Activated T-helper 1 cell treated with anti-CD3 and anti-CD28 coated beads, Interleukin-12 subunit alpha, Interleukin-12 subunit beta, Interleukin-2, Interleukin-4 antibody, amounts not matched to agents 30 ng/mL and 10 ng/mL and 1 ng/mL, durations not matched to agents 14 hours and 24 hours and 36 hours (primary cell): Measurements from ENCODE around the gene RYR2. TPM values are rescaled to one million over a fixed set of nuclear protein-coding genes. Genes with fewer than 3 reads are reported as not detected.

Source experiments
- DNase-seq: peaks from one replicate; pipeline ENCODE4 v3.0.0; 2021; ENCODE audit warnings: low spot score
- H3K27ac Mint-ChIP-seq: one replicate; pipeline ENCODE4 v1.8.0; 2021; ENCODE audit warnings: mild to moderate bottlenecking, mixed read lengths
- H3K27me3 Mint-ChIP-seq: one replicate; pipeline ENCODE4 v1.8.0; 2022; ENCODE audit warnings: mild to moderate bottlenecking, moderate library complexity, mixed read lengths; ENCODE audit not compliant: insufficient read depth
- H3K36me3 Mint-ChIP-seq: one replicate; pipeline ENCODE4 v1.8.0; 2021; ENCODE audit warnings: low read depth, mixed read lengths
- H3K4me1 Mint-ChIP-seq: one replicate; pipeline ENCODE4 v1.8.0; 2021; ENCODE audit warnings: low read depth, mixed read lengths
- H3K4me3 Mint-ChIP-seq: one replicate; pipeline ENCODE4 v1.8.0; 2021; ENCODE audit warnings: mild to moderate bottlenecking, moderate library complexity, mixed read lengths
- H3K9me3 Mint-ChIP-seq: one replicate; pipeline ENCODE4 v1.8.0; 2021; ENCODE audit warnings: mixed read lengths
- intact Hi-C: fragments of 100-400 bp; cut with micrococcal nuclease; formaldehyde crosslinking; loops from one replicate; pipeline ENCODE4 v1.15.1; 2024
- total RNA-seq: library from RNA; stranded (reverse); gene quantifications from 2 replicates; pipeline ENCODE4 v1.2.3, GENCODE V29; 2022

Gene RYR2
- total RNA-seq, 1 donor from 2014 or later: not detected

- Mint-ChIP-seq H3K9me3 (no peaks in the 10 kb centered on the region), H3K27ac (no peak overlapping the region), H3K4me1 (peaks cover 4% of the 10 kb centered on the region), H3K4me3 (no peak overlapping the region), H3K36me3 (no peaks in the 10 kb centered on the region), H3K27me3 (peaks cover 29% of the 10 kb centered on the region)
- intact Hi-C loops: no loop called here
- DNase-seq: no peak
Observed at GRCh38 chr1:237038211-237038610, 3.8 kb upstream of the RYR2 start.

GRCh38 chr1:237040823-237041222 lies 1.2 kb upstream of the RYR2 start:
- no peak for DNase-seq
- intact Hi-C loops: loop anchor here (10.0 kb wide), 1 partner anchor 286 kb away; no protein-coding TSS in a partner anchor
- Mint-ChIP-seq H3K9me3 (no peaks in the 10 kb centered on the region), H3K36me3 (no peaks in the 10 kb centered on the region), H3K4me3 (no peak overlapping the region), H3K27ac (no peak overlapping the region), H3K27me3 (peaks cover 50% of the 10 kb centered on the region), H3K4me1 (peaks cover 4% of the 10 kb centered on the region)

DNA sequence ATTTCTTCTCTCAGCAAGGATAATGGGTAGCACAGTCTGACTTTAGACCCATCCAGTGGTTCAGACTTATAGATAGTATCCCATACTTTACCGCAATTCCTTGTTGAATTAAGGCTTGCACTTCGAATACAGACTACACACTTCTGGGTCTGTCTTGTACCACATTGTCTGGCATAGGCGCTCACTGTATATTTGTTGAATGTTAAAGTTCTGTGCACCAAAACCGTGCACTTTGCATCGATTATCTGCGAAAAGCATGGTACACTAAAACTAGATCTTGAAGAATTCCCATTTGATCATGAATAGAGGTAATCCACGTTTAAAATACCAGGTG lies 556 bp upstream of the RYR2 start:
- intact Hi-C loops: loop anchor here (10.0 kb wide), 1 partner anchor 287 kb away; no protein-coding TSS in a partner anchor
- Mint-ChIP-seq H3K36me3 (no peaks in the 10 kb centered on the region), H3K4me3 (peak overlapping the region; percentile 32), H3K27ac (peak overlapping the region; percentile 31), H3K27me3 (peaks cover 52% of the 10 kb centered on the region), H3K4me1 (peaks cover 4% of the 10 kb centered on the region), H3K9me3 (no peaks in the 10 kb centered on the region)
- DNase-seq: no peak

- H3K27ac Mint-ChIP-seq: no peak overlapping the region
- intact Hi-C loops: loop anchor here (10.0 kb wide), 1 partner anchor 288 kb away; no protein-coding TSS in a partner anchor
- no peaks in the 10 kb centered on the region for H3K36me3 Mint-ChIP-seq
- H3K27me3 Mint-ChIP-seq: peaks cover 52% of the 10 kb centered on the region
- peaks cover 4% of the 10 kb centered on the region for H3K4me1 Mint-ChIP-seq
- DNase-seq: no peak
- H3K4me3 Mint-ChIP-seq: no peak overlapping the region
- H3K9me3 Mint-ChIP-seq: no peaks in the 10 kb centered on the region
Observed at GRCh38 chr1:237042526-237042891, 525 bp downstream of the RYR2 start.

DNA sequence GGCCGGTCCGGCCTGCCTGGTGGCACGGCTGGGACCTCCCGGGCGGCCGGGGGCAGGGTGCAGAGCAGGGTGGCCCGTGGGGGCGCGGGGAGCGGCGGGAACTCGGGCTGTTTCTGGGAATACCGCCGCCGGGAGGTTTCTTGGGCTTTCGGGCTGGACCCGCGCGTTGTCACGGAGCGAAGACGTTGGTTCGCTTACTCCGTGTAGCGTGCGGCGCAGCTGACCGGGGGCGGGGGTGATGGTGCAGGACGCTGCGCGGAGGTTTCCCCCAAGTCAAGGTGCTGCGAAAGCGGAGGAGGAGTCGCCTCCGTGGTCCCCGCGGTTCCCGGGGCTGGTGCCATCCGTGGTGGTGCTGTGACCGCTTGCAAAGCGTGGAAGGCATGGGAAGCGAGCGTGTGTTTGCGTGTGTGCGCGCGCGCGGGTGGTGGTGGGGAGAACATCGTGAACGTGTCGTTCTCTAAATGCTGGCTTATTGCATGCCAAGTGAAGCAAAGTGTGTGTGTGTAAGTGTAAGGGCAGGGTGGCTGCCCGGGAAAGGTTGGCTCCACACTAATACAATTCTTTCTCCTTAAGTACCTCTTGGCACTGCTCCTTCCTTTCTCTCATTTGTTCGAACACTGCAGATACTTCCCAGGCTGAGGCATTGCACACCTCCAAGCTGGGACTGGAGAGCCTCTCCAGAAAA lies 1.1 kb downstream of the RYR2 start:
- intact Hi-C loops: loop anchor here (10.0 kb wide), 1 partner anchor 288 kb away; no protein-coding TSS in a partner anchor
- no peak overlapping the region for H3K27ac Mint-ChIP-seq

GRCh38 chr1:237043846-237044636 lies 2.1 kb downstream of the RYR2 start:
- Mint-ChIP-seq H3K4me3 (no peak overlapping the region), H3K27ac (no peak overlapping the region), H3K9me3 (no peaks in the 10 kb centered on the region), H3K36me3 (no peaks in the 10 kb centered on the region), H3K27me3 (peaks cover 44% of the 10 kb centered on the region), H3K4me1 (peaks cover 4% of the 10 kb centered on the region)
- no peak for DNase-seq
- intact Hi-C loops: loop anchor here (10.0 kb wide), 1 partner anchor 289 kb away; no protein-coding TSS in a partner anchor

More for the DNA sequence above, 1.1 kb downstream of the RYR2 start:
- peaks cover 4% of the 10 kb centered on the region for H3K4me1 Mint-ChIP-seq
- H3K9me3 Mint-ChIP-seq: no peaks in the 10 kb centered on the region
- H3K27me3 Mint-ChIP-seq: peaks cover 52% of the 10 kb centered on the region
- H3K4me3 Mint-ChIP-seq: no peak overlapping the region
- H3K36me3 Mint-ChIP-seq: no peaks in the 10 kb centered on the region
- DNase-seq: no peak

DNA sequence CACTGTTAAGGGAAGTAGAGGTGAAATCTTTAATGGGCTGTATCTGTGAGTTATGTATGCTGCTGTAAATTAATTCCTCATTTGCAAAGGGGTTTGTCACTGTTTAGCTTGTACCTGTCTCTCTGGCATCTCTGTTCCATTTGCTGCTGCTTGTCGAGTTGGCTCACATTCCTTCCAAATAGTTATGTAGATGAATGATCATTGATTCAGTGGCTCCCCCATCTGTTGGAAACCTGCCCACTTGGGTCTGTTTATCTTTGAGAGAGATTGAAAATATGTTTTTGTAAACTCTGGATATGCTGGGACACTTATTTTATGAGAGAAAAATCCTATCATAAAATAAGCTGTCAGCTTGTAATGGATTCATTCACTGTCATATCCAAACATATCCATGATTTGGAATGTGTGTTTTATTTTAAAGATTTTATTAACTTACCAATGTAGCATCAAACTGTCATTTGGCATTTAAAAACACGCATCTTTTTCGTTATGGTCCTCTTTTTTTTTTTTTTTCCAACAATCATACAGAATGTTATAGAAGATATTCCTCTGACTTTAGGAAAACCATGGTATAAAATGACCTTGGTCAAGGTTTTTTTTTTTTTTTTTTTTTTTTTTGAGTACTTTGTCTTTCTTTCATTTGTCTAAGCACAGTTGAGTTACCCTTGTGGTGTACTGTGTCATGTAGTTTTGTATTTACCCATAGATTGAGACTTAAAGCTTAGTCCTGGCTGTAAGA lies 3.5 kb downstream of the RYR2 start:
- DNase-seq: no peak
- intact Hi-C loops: loop anchor here (10.0 kb wide), 1 partner anchor 291 kb away; no protein-coding TSS in a partner anchor
- H3K36me3 Mint-ChIP-seq: no peaks in the 10 kb centered on the region

DNA sequence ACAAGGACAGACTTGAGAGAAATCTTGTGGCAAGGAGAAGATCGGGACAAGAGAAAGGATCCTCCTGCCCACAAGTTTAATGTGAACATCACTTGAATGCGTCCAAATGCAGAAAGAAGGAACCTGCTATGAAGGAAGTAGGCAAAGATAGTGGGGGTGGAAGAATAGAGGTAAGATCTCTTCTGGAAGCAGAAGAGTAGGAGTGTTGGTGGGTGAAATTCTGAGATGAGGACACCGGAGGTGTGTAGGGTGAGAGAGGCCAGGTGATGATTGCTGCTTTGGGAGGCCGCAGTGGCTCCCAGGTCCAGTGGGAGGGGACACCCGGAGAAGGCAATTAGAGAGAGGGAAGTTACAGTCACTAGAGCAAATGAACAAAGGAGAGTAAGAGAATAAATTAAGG lies 6.8 kb downstream of the RYR2 start:
- intact Hi-C loops: loop anchor here (10.0 kb wide), 1 partner anchor 294 kb away; no protein-coding TSS in a partner anchor
- Mint-ChIP-seq H3K4me3 (no peak overlapping the region), H3K4me1 (no peaks in the 10 kb centered on the region), H3K36me3 (no peaks in the 10 kb centered on the region), H3K27me3 (peaks cover 24% of the 10 kb centered on the region), H3K27ac (no peak overlapping the region), H3K9me3 (no peaks in the 10 kb centered on the region)
- DNase-seq: no peak

More for the DNA sequence above, 3.5 kb downstream of the RYR2 start:
- peaks cover 41% of the 10 kb centered on the region for H3K27me3 Mint-ChIP-seq
- no peaks in the 10 kb centered on the region for H3K9me3 Mint-ChIP-seq
- no peak overlapping the region for H3K27ac Mint-ChIP-seq
- H3K4me1 Mint-ChIP-seq: peaks cover 4% of the 10 kb centered on the region
- H3K4me3 Mint-ChIP-seq: no peak overlapping the region

DNA sequence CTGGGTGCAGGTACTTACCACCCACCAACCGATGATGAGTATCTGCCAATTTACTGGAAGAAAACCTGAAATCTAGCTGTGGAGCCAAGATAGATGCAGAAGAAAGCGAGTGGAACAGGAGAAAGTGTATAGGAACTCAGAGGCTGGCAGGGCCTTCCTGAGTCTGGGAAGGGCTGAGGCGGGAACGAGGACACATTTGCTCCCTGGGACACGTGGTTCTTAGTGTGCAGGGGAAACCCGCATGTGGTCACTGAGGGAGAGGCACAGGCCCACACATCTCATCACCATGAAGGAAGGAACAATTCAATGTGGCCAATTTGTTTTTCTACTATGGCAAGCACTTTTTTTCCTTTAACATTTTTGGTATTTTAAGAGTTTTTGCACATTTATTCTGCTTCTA lies 8.2 kb downstream of the RYR2 start:
- no peak overlapping the region for H3K27ac Mint-ChIP-seq
- no peaks in the 10 kb centered on the region for H3K36me3 Mint-ChIP-seq
- DNase-seq: no peak
- H3K27me3 Mint-ChIP-seq: peaks cover 12% of the 10 kb centered on the region
- no peaks in the 10 kb centered on the region for H3K9me3 Mint-ChIP-seq
- H3K4me3 Mint-ChIP-seq: no peak overlapping the region
- intact Hi-C loops: no loop called here
- H3K4me1 Mint-ChIP-seq: no peaks in the 10 kb centered on the region

GRCh38 chr1:237050915-237051314 lies 8.9 kb downstream of the RYR2 start:
- H3K4me1 Mint-ChIP-seq: no peaks in the 10 kb centered on the region
- H3K4me3 Mint-ChIP-seq: no peak overlapping the region
- intact Hi-C loops: no loop called here
- H3K27me3 Mint-ChIP-seq: peaks cover 7% of the 10 kb centered on the region
- H3K9me3 Mint-ChIP-seq: no peaks in the 10 kb centered on the region
- no peak overlapping the region for H3K27ac Mint-ChIP-seq
- DNase-seq: no peak
- H3K36me3 Mint-ChIP-seq: no peaks in the 10 kb centered on the region

DNA sequence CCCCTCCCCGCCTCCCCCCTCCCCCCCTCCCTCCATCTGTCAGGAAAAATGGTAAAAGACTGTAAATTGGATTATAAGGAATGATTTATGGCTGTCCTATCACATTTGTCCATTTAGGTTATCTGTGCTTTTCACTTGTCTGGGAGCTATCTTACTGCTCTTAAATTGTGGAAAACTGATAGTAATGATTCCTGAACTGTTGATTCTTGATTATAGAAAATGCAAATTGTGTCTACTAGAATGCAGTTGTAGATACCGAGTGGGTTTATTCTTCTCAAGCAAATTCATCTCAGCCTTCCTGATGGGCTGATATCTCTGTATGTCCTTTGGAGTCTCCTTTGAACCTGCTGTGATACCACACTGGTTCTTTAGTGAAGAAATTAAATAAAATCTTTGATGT lies 12.3 kb downstream of the RYR2 start:
- Mint-ChIP-seq H3K9me3 (no peaks in the 10 kb centered on the region), H3K4me3 (no peak overlapping the region), H3K27ac (no peak overlapping the region), H3K27me3 (peaks cover 4% of the 10 kb centered on the region), H3K4me1 (no peaks in the 10 kb centered on the region), H3K36me3 (no peaks in the 10 kb centered on the region)
- intact Hi-C loops: no loop called here
- DNase-seq: no peak

DNA sequence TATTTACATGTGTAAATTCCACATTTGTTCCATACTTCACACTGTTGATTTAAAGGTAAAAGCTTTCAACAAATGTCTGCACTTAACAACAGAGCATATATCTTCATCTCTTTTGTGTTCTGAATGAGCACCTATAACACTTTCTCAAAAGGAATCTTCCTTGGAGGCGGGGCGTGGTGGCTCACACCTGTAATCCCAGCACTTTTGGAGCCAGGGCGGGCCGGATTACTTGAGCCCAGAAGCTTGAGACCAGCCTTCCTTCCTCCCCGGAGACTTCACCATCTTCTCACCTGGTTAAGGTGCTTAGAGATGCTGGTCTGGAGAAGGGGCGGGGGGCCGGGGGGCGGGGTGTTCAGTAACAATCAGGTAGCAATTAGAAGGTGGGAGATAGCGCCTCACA lies 16.5 kb downstream of the RYR2 start:
- intact Hi-C loops: no loop called here
- Mint-ChIP-seq H3K36me3 (no peaks in the 10 kb centered on the region), H3K27me3 (peaks cover 4% of the 10 kb centered on the region), H3K27ac (no peak overlapping the region), H3K9me3 (no peaks in the 10 kb centered on the region), H3K4me3 (no peak overlapping the region), H3K4me1 (no peaks in the 10 kb centered on the region)
- DNase-seq: no peak

DNA sequence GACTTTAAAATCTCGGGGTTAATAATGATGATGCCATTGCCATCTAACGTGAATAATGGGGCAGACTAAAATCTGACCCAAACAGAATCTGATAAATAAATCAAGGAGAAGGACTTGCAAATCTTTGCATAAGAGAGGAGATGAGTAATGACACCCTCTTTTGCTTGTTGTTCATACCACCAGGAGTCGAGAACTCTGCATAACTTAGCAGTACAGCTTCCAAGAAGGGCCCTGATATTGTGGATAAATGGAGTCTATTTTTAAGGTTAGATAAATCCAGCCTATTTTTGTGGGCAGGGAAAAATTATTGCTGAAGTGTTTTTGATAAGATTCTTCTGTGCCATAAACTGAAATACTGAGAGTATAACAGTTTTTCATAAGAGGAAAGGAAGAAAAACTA lies 17.3 kb downstream of the RYR2 start:
- intact Hi-C loops: no loop called here
- H3K27me3 Mint-ChIP-seq: peaks cover 2% of the 10 kb centered on the region
- no peak overlapping the region for H3K4me3 Mint-ChIP-seq
- H3K27ac Mint-ChIP-seq: no peak overlapping the region
- no peaks in the 10 kb centered on the region for H3K9me3 Mint-ChIP-seq
- DNase-seq: no peak
- no peaks in the 10 kb centered on the region for H3K36me3 Mint-ChIP-seq
- no peaks in the 10 kb centered on the region for H3K4me1 Mint-ChIP-seq
